ENCODE results near the gene TRPV4.

- TF ChIP-seq EZH2phosphoT487 (IDR thresholded peaks at IDR 0.05; ENCODE audit: borderline replicate concordance, low read depth) (no peak), FOSL2 (IDR thresholded peaks at IDR 0.05; ENCODE audit: borderline replicate concordance, low read depth) (no peak), FOXM1 (IDR thresholded peaks at IDR 0.05; ENCODE audit: low read depth) (no peak), POLR2AphosphoS5 (IDR thresholded peaks at IDR 0.05; ENCODE audit: low read depth, low read length) (no peak), NFIC (IDR thresholded peaks at IDR 0.05; ENCODE audit: borderline replicate concordance) (no peak), ZBTB33 (IDR thresholded peaks at IDR 0.05; ENCODE audit: borderline replicate concordance, low read depth) (no peak), EP300 (IDR thresholded peaks at IDR 0.05; ENCODE audit: borderline replicate concordance in 1 of 2, low read depth in 1 of 2, low read length in 1 of 2) (no peak), SIN3A (IDR thresholded peaks at IDR 0.05; ENCODE audit: borderline replicate concordance, low read depth, low read length) (no peak)
- TF ChIP-seq, protein P1, sequence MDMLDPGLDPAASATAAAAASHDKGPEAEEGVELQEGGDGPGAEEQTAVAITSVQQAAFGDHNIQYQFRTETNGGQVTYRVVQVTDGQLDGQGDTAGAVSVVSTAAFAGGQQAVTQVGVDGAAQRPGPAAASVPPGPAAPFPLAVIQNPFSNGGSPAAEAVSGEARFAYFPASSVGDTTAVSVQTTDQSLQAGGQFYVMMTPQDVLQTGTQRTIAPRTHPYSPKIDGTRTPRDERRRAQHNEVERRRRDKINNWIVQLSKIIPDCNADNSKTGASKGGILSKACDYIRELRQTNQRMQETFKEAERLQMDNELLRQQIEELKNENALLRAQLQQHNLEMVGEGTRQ (IDR thresholded peaks at IDR 0.05; ENCODE audit: borderline replicate concordance, low read depth, low read length), result no peak
- TF ChIP-seq, protein P2, sequence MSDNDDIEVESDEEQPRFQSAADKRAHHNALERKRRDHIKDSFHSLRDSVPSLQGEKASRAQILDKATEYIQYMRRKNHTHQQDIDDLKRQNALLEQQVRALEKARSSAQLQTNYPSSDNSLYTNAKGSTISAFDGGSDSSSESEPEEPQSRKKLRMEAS (IDR thresholded peaks at IDR 0.05; ENCODE audit: low read depth), result no peak
- TF ChIP-seq, protein P3, sequence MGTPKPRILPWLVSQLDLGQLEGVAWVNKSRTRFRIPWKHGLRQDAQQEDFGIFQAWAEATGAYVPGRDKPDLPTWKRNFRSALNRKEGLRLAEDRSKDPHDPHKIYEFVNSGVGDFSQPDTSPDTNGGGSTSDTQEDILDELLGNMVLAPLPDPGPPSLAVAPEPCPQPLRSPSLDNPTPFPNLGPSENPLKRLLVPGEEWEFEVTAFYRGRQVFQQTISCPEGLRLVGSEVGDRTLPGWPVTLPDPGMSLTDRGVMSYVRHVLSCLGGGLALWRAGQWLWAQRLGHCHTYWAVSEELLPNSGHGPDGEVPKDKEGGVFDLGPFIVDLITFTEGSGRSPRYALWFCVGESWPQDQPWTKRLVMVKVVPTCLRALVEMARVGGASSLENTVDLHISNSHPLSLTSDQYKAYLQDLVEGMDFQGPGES (IDR thresholded peaks at IDR 0.05; ENCODE audit: low read depth, low read length), result no peak
- TF ChIP-seq, protein P4, sequence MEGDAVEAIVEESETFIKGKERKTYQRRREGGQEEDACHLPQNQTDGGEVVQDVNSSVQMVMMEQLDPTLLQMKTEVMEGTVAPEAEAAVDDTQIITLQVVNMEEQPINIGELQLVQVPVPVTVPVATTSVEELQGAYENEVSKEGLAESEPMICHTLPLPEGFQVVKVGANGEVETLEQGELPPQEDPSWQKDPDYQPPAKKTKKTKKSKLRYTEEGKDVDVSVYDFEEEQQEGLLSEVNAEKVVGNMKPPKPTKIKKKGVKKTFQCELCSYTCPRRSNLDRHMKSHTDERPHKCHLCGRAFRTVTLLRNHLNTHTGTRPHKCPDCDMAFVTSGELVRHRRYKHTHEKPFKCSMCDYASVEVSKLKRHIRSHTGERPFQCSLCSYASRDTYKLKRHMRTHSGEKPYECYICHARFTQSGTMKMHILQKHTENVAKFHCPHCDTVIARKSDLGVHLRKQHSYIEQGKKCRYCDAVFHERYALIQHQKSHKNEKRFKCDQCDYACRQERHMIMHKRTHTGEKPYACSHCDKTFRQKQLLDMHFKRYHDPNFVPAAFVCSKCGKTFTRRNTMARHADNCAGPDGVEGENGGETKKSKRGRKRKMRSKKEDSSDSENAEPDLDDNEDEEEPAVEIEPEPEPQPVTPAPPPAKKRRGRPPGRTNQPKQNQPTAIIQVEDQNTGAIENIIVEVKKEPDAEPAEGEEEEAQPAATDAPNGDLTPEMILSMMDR (IDR thresholded peaks at IDR 0.05), result no peak
Observed at GRCh38 chr12:109741286-109741969, 91.8 kb downstream of the TRPV4 start.
